DND-41 (cell line): Measurements from ENCODE around the gene C4BPB.

Experiments used
- ATAC-seq: fragments of 200-7000 bp; cut with Tn5 transposase; 3 replicates; pipeline ENCODE4 v1.9.1; 2021; ENCODE audit warnings: low read depth; ENCODE audit not compliant: insufficient read depth
- DNase-seq: peaks from one replicate; pipeline ENCODE4 v3.0.0-alpha.2; 2020
- H2AFZ ChIP-seq: 2 replicates; pipeline ENCODE4 v1.6.0; 2012; ENCODE audit warnings: low read depth, low read length
- H3K27ac ChIP-seq: 2 replicates; pipeline ENCODE4 v1.5.1; 2012; ENCODE audit warnings: low read length, inconsistent platforms
- H3K27me3 ChIP-seq: fragments of 200-600 bp; sonication (generic); 2 replicates; pipeline ENCODE4 v1.6.0; 2012; ENCODE audit warnings: low read length, mild to moderate bottlenecking, inconsistent platforms; ENCODE audit not compliant: insufficient read depth, poor library complexity
- H3K36me3 ChIP-seq: 2 replicates; pipeline ENCODE4 v1.5.1; 2012; ENCODE audit warnings: low read length, inconsistent platforms; ENCODE audit not compliant: insufficient read depth
- H3K4me1 ChIP-seq: 2 replicates; pipeline ENCODE4 v1.5.1; 2012; ENCODE audit warnings: mild to moderate bottlenecking, low read length; ENCODE audit not compliant: insufficient read depth
- H3K4me2 ChIP-seq: 2 replicates; pipeline ENCODE4 v1.6.0; 2012; ENCODE audit warnings: mild to moderate bottlenecking, moderate library complexity, low read length, inconsistent platforms; ENCODE audit not compliant: insufficient read depth
- H3K4me3 ChIP-seq, 2 experiments: fragments of 200-600 bp in 1 of 2; shearing (Covaris generic) in 1 of 2; 2 replicates each; pipeline ENCODE4 v1.5.1; 2012 to 2016; ENCODE audit warnings: inconsistent platforms in 2 of 2, low read length in 2 of 2, mild to moderate bottlenecking in 2 of 2, low read depth in 1 of 2, moderate library complexity in 1 of 2
- H3K79me2 ChIP-seq: 2 replicates; pipeline ENCODE4 v1.6.0; 2012; ENCODE audit warnings: low read length, inconsistent platforms; ENCODE audit not compliant: insufficient read depth
- H3K9ac ChIP-seq: 2 replicates; pipeline ENCODE4 v1.6.0; 2012; ENCODE audit warnings: low read depth, mild to moderate bottlenecking, inconsistent platforms, low read length, moderate library complexity
- H3K9me3 ChIP-seq: 2 replicates; pipeline ENCODE4 v1.5.1; 2012; ENCODE audit warnings: low read length, moderate library complexity, mild to moderate bottlenecking, inconsistent platforms; ENCODE audit not compliant: insufficient read depth, severe bottlenecking
- H4K20me1 ChIP-seq: 2 replicates; pipeline ENCODE4 v1.6.0; 2012; ENCODE audit warnings: low read length; ENCODE audit not compliant: insufficient read depth
- EZH2 ChIP-seq: IDR thresholded peaks from 3 replicates; pipeline ENCODE4 v1.6.1; 2012; ENCODE audit warnings: borderline replicate concordance, low read depth, mild to moderate bottlenecking, moderate library complexity, low read length, inconsistent platforms; ENCODE audit not compliant: severe bottlenecking
- TF ChIP-seq, protein P1 (sequence below): IDR thresholded peaks from 2 replicates; pipeline ENCODE4 v1.5.1; 2012; ENCODE audit warnings: borderline replicate concordance, low read length, moderate library complexity, mild to moderate bottlenecking; ENCODE audit not compliant: poor library complexity, severe bottlenecking; ENCODE audit errors: extremely low read depth

C4BPB gene

DNA sequence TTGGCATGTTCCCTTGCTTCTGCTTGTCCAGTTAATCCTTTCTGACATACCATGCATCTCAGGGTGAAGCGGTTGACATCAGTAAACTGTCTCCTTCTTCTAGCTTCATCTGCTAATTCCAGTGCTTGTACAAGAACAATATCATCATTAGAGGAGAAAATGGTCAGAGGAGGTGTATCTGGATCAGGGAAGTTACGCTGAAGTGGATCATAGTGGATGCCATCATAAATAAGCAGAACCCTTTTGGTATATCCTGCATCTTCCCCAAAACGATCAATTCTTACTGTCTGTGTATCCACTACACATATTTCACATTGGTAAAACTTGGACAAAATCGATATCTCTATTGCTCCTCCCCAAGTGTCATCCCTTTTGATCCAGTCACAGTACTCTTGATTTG lies 39.6 kb upstream of the C4BPB start:
- H3K4me3 ChIP-seq, result peak overlapping the region in 1 of 2 experiments; percentile 88; a peak in 1 of 4 replicates
- peaks cover 17% of the 10 kb centered on the region for H3K36me3 ChIP-seq
- peaks cover 9% of the 10 kb centered on the region for H4K20me1 ChIP-seq

GRCh38 chr1:207049514-207049913 lies 39.1 kb upstream of the C4BPB start:
- Histone ChIP-seq H2AFZ (no peak overlapping the region), H3K36me3 (peaks cover 17% of the 10 kb centered on the region), H3K9ac (peak overlapping the region; percentile 75; the same call in 1 of the 2 replicates), H3K27ac (peak overlapping the region; percentile 17; the same call in 1 of the 2 replicates), H3K4me2 (peak overlapping the region; percentile 69), H3K9me3 (no peaks in the 10 kb centered on the region), H3K27me3 (peaks cover 9% of the 10 kb centered on the region), H3K4me3 (peak overlapping the region in 1 of 2 experiments; percentile 88; a peak in 3 of 4 replicates), H3K79me2 (peaks cover 24% of the 10 kb centered on the region), H4K20me1 (peaks cover 9% of the 10 kb centered on the region), H3K4me1 (peaks cover 47% of the 10 kb centered on the region)
- TF ChIP-seq, protein P1, sequence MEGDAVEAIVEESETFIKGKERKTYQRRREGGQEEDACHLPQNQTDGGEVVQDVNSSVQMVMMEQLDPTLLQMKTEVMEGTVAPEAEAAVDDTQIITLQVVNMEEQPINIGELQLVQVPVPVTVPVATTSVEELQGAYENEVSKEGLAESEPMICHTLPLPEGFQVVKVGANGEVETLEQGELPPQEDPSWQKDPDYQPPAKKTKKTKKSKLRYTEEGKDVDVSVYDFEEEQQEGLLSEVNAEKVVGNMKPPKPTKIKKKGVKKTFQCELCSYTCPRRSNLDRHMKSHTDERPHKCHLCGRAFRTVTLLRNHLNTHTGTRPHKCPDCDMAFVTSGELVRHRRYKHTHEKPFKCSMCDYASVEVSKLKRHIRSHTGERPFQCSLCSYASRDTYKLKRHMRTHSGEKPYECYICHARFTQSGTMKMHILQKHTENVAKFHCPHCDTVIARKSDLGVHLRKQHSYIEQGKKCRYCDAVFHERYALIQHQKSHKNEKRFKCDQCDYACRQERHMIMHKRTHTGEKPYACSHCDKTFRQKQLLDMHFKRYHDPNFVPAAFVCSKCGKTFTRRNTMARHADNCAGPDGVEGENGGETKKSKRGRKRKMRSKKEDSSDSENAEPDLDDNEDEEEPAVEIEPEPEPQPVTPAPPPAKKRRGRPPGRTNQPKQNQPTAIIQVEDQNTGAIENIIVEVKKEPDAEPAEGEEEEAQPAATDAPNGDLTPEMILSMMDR, result no peak
- TF ChIP-seq EZH2, result no peak
- DNase-seq (no peak), ATAC-seq (no peak)

More for the DNA sequence above, 39.6 kb upstream of the C4BPB start:
- DNase-seq (no peak), ATAC-seq (no peak)
- Histone ChIP-seq H3K79me2 (peaks cover 24% of the 10 kb centered on the region), H3K9me3 (no peaks in the 10 kb centered on the region), H3K27me3 (peaks cover 9% of the 10 kb centered on the region), H3K4me2 (peak overlapping the region; percentile 69), H3K9ac (peak overlapping the region; percentile 75; the same call in 1 of the 2 replicates), H3K4me1 (peaks cover 47% of the 10 kb centered on the region), H2AFZ (no peak overlapping the region), H3K27ac (peak overlapping the region; percentile 17; the same call in 1 of the 2 replicates)
- TF ChIP-seq, protein P1, result no peak
- no peak for TF ChIP-seq EZH2

- H3K4me1 ChIP-seq, result peaks cover 47% of the 10 kb centered on the region
- peak overlapping the region; percentile 75 for H3K9ac ChIP-seq
- H3K79me2 ChIP-seq, result peaks cover 24% of the 10 kb centered on the region
- peaks cover 9% of the 10 kb centered on the region for H4K20me1 ChIP-seq
- H2AFZ ChIP-seq, result peak overlapping the region; percentile 84
- TF ChIP-seq, protein P1, result peak; percentile 77
- no peak for TF ChIP-seq EZH2
- peak overlapping the region; percentile 67 for H3K27ac ChIP-seq
- H3K4me3 ChIP-seq, result peak overlapping the region; percentile 72 to 88
- peaks cover 9% of the 10 kb centered on the region for H3K27me3 ChIP-seq
- DNase-seq, result peak; percentile 54
- H3K9me3 ChIP-seq, result no peaks in the 10 kb centered on the region
- peak; percentile 55 for ATAC-seq
- H3K4me2 ChIP-seq, result peak overlapping the region; percentile 69
- H3K36me3 ChIP-seq, result peaks cover 17% of the 10 kb centered on the region
These were observed 38.7 kb upstream of the C4BPB start for GRCh38 chr1:207049974-207050391.
